HFFc6 (cell line): ENCODE measurements around the gene TWIST1. TPM values are rescaled to one million over a fixed set of nuclear protein-coding genes. Genes with fewer than 3 reads are reported as not detected.
A peak's percentile ranks its signal among the peaks of the same experiment; 100 is the strongest.

ENCODE experiments used
- DNase-seq: peaks from one replicate; pipeline ENCODE4 v3.0.0-alpha.2; 2018
- H3K27ac Mint-ChIP-seq: 2 replicates; pipeline ENCODE4 v1.8.0; 2020; ENCODE audit warnings: mild to moderate bottlenecking, mixed read lengths
- H3K27me3 Mint-ChIP-seq: 2 replicates; pipeline ENCODE4 v1.8.0; 2021; ENCODE audit warnings: mild to moderate bottlenecking, moderate library complexity, mixed read lengths; ENCODE audit not compliant: insufficient read depth
- H3K36me3 Mint-ChIP-seq: 2 replicates; pipeline ENCODE4 v1.8.0; 2021; ENCODE audit warnings: low read depth, mixed read lengths
- H3K4me1 Mint-ChIP-seq: 2 replicates; pipeline ENCODE4 v1.8.0; 2020; ENCODE audit warnings: low read depth, mixed read lengths
- H3K4me3 Mint-ChIP-seq: 2 replicates; pipeline ENCODE4 v1.8.0; 2020; ENCODE audit warnings: mild to moderate bottlenecking, moderate library complexity, mixed read lengths
- H3K9me3 Mint-ChIP-seq: 2 replicates; pipeline ENCODE4 v1.8.0; 2020; ENCODE audit warnings: mild to moderate bottlenecking, mixed read lengths
- total RNA-seq, 6 experiments: library from RNA; stranded (reverse); fragmentation: NEBNext Ultra II Directional; extraction: Animal tissue kit (Norgen Biotek cat#: 25700); gene quantifications; 2 replicates in 1 of 6; 3 replicates in 5 of 6; pipeline ENCODE4 v1.2.3, GENCODE V29; 2021
- TF ChIP-seq, protein P1 (sequence below): fragments of 200-600 bp; sonication (generic); IDR thresholded peaks from 2 replicates; pipeline ENCODE4 v1.5.0; 2021; ENCODE audit warnings: antibody characterized with exemption, mild to moderate bottlenecking

TWIST1 gene
- total RNA-seq, 6 experiments from 2014 or later, result 37.7 to 47.8 (median 46.9) TPM

DNA sequence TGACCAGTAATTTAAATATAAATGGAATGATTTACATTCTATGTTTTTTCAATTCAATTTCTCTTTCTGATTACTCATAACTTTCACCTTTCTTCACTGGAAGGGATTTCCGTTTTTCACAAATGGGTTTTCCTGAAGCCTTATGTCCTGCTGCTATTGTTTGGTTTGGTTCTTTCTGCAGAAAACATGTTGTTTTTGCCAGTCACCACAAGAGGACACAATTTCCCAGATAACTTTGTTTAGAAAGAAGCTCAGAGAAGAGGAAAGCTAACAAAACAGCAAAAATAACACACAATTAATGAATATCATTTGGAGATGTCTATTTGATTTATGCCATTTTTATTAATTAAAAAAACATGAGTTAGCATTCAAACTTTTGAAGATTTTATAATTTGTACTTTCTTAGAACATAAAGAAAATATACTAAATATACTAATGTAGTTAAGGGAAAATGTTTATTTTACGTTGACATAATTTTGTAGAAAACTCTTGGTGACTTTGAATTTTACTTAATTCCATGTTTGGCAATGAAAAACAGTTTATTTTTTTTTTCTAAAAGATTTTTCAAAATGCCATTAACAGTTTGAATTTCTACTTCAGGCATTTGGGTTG, 4.6 kb upstream of the TWIST1 start:
- Mint-ChIP-seq H3K27me3 (peaks cover 2% of the 10 kb centered on the region; the same call in 1 of the 2 replicates), H3K4me3 (no peak overlapping the region), H3K27ac (no peak overlapping the region), H3K4me1 (peaks cover 41% of the 10 kb centered on the region), H3K36me3 (no peaks in the 10 kb centered on the region), H3K9me3 (no peaks in the 10 kb centered on the region)
- TF ChIP-seq, protein P1, sequence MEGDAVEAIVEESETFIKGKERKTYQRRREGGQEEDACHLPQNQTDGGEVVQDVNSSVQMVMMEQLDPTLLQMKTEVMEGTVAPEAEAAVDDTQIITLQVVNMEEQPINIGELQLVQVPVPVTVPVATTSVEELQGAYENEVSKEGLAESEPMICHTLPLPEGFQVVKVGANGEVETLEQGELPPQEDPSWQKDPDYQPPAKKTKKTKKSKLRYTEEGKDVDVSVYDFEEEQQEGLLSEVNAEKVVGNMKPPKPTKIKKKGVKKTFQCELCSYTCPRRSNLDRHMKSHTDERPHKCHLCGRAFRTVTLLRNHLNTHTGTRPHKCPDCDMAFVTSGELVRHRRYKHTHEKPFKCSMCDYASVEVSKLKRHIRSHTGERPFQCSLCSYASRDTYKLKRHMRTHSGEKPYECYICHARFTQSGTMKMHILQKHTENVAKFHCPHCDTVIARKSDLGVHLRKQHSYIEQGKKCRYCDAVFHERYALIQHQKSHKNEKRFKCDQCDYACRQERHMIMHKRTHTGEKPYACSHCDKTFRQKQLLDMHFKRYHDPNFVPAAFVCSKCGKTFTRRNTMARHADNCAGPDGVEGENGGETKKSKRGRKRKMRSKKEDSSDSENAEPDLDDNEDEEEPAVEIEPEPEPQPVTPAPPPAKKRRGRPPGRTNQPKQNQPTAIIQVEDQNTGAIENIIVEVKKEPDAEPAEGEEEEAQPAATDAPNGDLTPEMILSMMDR, result peak; percentile 91
- DNase-seq, result peak; percentile 66

DNA sequence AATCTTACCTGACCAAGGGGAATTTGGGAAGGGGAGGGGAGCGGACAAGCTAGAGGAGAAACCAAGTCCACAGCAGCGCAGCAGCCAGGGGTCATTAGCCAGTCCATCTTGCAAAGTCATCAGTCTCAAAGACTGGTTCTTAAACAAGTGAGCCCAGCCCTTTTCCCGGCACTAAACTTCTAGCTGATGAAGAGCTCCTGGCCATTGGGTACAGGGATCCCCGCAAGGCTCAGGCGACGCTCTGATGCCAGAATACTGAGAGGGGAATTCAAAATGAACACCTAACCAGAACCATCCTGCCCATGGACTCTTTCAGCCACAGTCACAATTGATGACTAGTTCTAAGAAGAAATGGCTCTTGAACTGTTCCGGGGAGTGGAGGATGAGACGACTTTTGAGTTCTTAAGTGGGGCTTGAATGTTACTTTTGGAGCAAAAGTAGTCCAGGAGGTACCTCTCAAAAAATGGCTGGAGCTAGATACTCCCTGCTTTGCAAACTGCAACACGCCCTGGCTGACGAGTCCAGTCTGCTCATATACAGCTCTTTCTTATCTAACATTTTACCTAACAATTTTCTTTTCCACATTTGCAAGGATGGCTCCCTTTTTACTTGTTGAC, 2.5 kb upstream of the TWIST1 start:
- peaks cover 41% of the 10 kb centered on the region for H3K4me1 Mint-ChIP-seq
- peak overlapping the region; percentile 32; the same call in 1 of the 2 replicates for H3K27ac Mint-ChIP-seq
- H3K4me3 Mint-ChIP-seq, result peak overlapping the region; percentile 93
- H3K9me3 Mint-ChIP-seq, result no peaks in the 10 kb centered on the region
- peaks cover 8% of the 10 kb centered on the region for H3K36me3 Mint-ChIP-seq
- peaks cover 4% of the 10 kb centered on the region; the same call in 1 of the 2 replicates for H3K27me3 Mint-ChIP-seq
- TF ChIP-seq, protein P1, result no peak
- DNase-seq, result no peak

DNA sequence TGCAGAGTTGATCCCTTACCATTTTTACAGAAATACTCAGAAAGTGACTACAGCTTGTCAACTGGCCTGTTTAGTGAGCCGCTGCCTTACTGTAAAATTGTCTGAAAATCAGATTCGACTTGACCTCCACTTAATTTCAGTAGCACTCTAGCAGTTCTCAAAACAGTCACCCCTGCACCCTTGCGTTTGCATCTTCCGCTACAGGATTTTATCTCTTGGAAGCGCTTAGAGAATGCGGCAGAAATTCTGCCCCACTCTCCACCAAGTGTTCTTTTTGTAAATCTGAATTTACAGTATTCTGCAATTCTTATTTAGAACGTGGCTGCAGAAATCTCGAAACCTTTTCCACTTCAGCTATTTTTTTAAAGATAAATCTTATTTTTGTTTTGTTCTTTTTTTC, 1.9 kb upstream of the TWIST1 start:
- Mint-ChIP-seq H3K4me1 (peaks cover 44% of the 10 kb centered on the region), H3K27me3 (peaks cover 4% of the 10 kb centered on the region; the same call in 1 of the 2 replicates), H3K9me3 (no peaks in the 10 kb centered on the region), H3K36me3 (peaks cover 8% of the 10 kb centered on the region), H3K4me3 (peak overlapping the region; percentile 93), H3K27ac (peak overlapping the region; percentile 98)
- no peak for DNase-seq
- TF ChIP-seq, protein P1, result no peak

DNA sequence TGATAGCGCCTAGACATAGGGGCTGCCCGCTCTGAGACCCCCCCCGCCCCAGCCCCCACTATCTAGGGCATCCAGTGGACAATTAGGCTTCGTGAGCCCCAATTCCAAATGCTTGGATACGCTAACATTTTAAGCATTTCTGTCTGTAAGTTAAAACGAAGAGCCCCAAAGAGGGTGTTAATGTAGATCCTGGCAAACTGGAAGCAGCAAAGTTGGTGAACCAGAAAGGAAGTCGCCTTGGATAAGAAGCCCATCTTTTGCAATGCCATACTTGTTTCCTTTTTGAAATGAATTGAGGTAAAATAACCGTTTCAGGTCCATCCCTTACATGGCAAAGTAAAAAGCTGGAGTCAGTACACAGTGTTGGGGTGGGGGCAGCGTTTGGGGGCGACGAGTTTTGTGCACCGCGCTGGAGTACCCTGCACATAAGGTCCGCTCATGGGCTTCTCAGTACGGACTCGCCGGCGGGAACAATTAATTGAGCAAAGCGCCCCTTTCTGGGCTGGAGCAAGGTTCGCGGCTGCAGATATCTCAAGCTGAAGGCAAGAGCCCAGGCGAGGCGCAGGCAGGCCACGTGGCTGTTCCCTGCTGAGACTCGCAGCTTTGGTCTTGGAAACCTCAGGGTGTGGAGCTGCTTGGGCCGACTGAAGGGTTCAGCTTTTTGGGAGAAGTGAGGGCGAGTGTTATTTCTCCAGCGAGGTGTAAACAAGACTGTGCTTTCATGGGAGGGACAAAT, 1.4 kb upstream of the TWIST1 start:
- TF ChIP-seq, protein P1, result no peak
- Mint-ChIP-seq H3K4me1 (peaks cover 50% of the 10 kb centered on the region), H3K9me3 (no peaks in the 10 kb centered on the region), H3K4me3 (peak overlapping the region; percentile 93), H3K27me3 (peaks cover 4% of the 10 kb centered on the region; the same call in 1 of the 2 replicates), H3K36me3 (peaks cover 13% of the 10 kb centered on the region), H3K27ac (peak overlapping the region; percentile 98)
- peak; percentile 41 for DNase-seq

DNA sequence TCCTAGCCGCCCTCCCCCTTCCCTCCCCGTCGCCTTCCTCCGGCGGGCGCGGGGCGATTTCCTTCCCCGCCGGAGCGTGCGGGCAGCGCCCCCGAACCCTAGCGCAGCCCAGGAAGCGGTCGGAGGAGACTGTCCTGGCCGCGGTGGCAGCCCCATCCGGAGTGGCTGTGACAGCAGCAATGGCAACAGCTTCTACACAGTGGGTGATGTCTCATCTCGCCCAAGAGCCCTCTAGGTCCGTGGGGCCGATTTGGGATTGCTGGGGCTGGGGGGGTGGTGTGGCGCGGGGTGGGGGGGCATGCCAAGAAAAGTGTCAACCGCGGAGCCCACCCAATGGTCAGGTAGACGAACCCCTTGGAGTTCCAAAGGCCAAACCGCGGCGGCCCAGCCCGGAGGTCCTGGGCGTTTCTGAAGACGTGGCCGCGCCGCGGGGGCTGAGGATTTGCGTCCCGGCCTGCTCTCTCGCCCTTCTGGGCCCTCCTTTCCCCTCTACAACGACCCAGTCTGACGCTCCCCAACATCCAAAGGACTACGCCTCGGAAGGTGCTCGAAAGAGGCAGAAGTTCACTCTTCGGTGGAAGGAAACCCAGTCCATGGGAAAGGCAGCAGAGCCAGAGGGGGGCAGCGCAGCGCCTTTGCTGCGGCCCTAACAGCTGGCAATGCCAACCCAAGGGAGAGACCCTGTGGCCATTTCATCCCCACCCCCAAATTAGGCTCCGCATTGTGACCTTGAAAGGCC, 603 bp upstream of the TWIST1 start:
- peaks cover 4% of the 10 kb centered on the region; the same call in 1 of the 2 replicates for H3K27me3 Mint-ChIP-seq
- peaks cover 18% of the 10 kb centered on the region for H3K36me3 Mint-ChIP-seq
- TF ChIP-seq, protein P1, result peak; percentile 35; the same call in 1 of the 2 replicates
- peak overlapping the region; percentile 98 for H3K27ac Mint-ChIP-seq
- peaks cover 58% of the 10 kb centered on the region for H3K4me1 Mint-ChIP-seq
- H3K4me3 Mint-ChIP-seq, result peak overlapping the region; percentile 93
- H3K9me3 Mint-ChIP-seq, result no peaks in the 10 kb centered on the region
- no peak for DNase-seq
